COR-L47 (cell line): ENCODE measurements around the gene CRYBG1.
"Not testable (repeated sequence)": the region's sequence is repeated elsewhere in the genome, so short reads cannot be mapped to it uniquely, and the experiment has no call there.

Experiments used
- DNase-seq: peaks from one replicate; lab custom pipeline; 2025; lab: John Stamatoyannopoulos, UW

CRYBG1 gene

DNA sequence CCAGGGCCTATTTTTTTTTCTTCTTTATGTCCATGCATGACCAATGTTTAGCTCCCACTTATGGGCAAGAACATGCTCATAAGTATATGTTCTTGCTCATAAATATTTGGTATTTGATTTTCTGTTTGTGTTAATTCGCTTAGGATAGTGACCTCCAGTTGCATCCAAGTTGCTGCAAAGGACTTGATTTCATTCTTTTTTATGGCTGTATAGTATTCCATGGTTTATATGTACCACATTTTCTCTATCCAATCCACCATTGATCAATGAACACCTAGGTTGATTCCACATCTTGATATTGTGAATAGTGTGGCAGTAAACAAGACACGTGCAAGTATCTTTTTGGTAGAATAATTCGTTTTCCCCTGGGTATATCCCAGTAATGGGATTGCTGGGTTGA lies 190.6 kb downstream of the CRYBG1 start:
- DNase-seq: no peak

- no peak for DNase-seq
Measured at GRCh38 chr6:106553440-106553839, 192.9 kb downstream of the CRYBG1 start.

DNA sequence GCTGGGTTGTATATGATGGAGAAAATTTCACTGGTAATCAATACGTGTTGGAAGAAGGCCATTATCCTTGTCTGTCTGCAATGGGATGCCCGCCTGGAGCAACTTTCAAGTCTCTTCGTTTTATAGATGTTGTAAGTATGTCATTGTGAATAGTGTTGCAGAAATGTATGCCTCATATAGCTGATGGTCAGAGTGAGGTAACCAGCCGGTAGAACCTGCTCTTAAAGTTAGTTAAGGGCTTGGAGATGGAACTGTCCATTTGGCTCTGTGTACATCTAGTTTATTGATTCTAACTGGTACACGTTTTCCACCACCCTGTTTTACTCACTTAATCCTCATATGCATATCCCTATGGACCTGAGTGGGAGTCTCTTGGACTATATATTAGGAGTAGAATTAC lies 195.2 kb downstream of the CRYBG1 start:
- no peak for DNase-seq

DNA sequence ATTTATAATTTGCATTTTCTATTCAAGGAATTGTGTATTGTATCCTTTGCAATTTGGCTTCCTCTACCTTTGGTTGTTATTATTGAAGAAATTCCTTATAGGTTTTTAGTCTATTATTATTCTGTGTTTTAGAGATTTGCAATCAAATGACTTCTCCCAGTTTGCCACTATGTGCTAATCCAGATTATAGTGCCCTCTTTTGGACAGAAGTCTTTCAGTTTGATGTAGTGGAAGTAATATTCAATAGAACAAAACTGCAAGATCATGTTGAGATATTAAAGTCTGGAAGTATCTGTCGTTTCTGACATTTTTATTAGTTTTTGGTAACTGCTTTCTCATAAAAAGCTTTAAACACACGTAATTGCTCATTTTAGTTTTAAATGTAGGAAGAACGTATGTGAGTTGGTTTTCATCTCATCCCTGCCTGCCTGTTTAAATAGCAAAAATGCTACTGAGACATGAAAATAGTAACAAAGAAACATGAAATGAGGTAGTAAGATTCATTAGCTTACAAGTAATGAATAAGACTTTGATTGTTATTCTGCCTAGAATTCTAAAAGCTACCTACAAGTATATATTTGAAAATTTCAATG lies 195.9 kb downstream of the CRYBG1 start:
- no peak for DNase-seq

DNA sequence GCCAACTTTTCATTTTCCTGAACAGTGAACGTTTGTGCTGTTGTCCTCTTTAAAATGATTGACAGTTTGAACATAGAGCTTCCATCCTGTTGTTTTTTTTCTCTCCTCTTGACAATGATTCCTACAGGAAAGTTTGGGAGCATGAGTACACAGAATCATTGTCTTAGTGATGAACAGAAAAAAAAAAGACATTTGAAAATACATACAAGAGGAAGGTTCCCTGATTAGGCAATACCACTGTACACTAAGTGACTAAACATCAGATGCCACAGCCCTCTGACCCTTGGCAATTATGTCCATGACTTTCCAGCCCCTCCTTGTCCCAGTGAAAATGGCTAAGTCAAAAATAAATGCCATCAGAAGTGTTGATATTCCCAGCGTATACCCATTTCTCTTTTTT lies 197.3 kb downstream of the CRYBG1 start:
- DNase-seq: no peak

GRCh38 chr6:106558364-106558763 lies 197.8 kb downstream of the CRYBG1 start:
- DNase-seq: no peak

- DNase-seq: not testable (repeated sequence)
Measured at GRCh38 chr6:106559659-106560058, 199.1 kb downstream of the CRYBG1 start.

DNA sequence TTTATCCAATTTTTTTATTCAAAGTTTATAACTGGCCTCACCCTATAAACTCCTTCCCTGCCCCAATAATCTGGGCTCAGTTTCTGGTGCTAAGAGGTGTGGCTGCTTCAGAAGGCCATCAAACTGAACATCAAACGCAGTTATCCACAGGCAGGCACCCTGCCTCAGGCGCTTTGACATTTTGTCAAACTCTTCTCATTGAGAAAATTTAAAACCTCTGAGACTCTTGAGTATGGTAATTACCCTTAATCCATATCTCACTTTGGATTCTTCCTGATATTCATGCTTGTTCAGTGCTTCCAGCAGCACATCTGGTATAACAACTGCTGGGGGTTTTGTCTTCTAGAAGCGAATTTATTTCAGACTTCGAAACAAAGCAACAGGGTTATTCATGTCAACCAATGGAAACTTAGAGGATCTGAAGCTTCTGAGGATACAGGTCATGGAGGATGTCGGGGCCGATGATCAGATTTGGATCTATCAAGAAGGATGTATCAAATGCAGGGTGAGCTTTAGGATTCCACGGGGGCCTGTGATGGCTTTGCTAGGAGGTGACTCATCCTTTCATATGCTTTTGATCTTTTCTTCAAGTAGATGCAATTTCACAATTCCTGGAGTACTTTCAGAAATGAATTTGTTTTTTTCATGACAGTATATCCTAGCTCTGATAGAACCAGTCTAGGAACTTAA lies 200.6 kb downstream of the CRYBG1 start:
- DNase-seq: no peak

GRCh38 chr6:106561686-106562405 lies 201.3 kb downstream of the CRYBG1 start:
- no peak for DNase-seq

GRCh38 chr6:106563614-106564013 lies 203.1 kb downstream of the CRYBG1 start:
- DNase-seq: no peak

DNA sequence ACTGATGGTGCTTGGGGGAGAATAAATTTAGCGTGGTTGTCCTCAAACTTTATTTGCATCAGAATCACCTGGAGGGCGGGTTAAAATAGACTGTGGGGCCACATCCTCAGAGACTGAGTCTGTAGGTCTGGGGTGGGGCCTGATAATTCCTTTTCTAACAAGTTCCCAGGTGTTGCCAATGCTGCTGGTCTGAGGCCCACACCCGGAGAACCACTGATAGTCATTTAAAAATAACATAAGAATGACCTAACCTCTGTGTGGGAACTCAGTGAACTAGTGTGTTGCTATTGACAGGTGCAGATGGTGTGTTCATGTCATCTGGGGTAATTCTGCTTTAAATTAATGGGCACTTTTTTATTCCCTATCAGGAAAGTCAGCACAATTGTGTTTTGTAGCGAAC lies 204.0 kb downstream of the CRYBG1 start:
- no peak for DNase-seq

- DNase-seq: no peak
Measured at GRCh38 chr6:106568530-106568929, 208.0 kb downstream of the CRYBG1 start.

- no peak for DNase-seq
Measured at GRCh38 chr6:106569428-106569827, 208.9 kb downstream of the CRYBG1 start.

DNA sequence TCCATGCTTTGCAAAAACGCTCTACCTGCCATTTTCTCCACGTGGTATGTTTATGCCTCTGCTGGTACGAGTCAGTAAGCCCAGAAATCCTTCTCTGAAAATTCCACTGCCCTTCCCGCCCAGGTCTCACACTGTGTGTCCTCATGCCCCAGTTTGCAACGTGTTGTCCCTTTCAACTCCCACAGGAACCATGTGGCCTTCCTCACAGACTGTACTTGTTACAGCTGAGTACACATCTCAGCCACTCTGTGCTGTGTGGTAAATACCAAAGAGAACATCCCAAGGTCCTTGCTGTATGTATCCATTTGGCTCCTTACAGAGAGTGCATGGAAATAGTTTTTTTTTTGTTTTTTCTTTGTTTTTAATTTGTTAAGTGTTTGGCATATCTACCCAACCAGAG lies 211.9 kb downstream of the CRYBG1 start:
- DNase-seq: no peak

- DNase-seq: no peak
Measured at GRCh38 chr6:106572875-106573585, 212.5 kb downstream of the CRYBG1 start.

DNA sequence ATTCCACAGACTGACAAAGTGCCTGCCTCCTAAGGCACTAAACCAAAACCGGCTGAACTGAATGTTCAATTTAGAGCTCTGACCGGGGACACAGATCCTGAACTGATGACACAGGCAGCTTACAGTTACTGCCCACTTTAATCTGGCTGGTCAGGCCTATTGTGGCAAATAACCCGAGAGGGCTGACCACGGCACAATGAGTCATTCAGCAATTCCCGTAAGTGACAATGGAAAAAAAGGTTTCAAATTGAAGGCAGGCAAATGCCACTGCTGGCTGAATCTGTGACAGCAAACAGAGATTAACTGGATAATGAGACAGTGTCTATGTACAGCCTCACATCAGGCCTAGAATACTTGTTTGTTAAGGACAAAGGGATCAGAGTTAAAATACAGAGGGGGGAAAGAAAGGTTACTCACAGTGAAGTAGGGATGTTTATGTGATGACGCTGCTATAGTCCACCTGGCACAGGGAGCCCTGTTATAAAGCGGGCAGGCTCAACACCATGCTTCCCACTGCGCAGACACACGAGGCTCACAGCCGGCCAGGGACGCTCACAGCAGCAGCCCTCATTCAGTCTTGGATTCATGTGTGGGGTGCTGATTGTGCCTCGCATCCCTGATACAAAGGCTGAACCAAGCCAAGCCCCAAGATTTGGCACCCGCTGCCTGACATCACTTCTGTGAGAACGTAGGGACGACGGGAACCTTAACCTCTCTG lies 214.4 kb downstream of the CRYBG1 start:
- DNase-seq: no peak

DNA sequence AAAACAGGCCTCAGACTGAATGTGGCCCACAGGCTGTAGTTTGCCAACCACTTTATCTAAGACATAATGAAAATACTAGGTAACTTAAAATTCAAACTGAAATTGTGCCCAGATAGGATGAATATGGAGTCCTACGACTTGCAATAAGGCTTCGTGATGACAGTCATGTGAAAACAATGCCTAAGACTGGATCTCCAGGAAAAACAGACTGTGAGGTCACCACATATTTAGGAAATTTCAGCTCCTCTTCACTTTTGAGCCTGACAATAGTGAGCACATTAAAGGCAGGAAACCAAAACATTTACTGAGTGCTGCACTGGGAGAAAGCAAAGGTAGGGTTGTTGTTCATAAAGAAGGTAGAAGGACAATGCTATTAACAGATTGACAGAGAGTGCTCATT lies 218.8 kb downstream of the CRYBG1 start:
- no peak for DNase-seq

- no peak for DNase-seq
Measured at GRCh38 chr6:106581468-106581867, 221.0 kb downstream of the CRYBG1 start.

GRCh38 chr6:106586815-106587415 lies 226.4 kb downstream of the CRYBG1 start:
- DNase-seq: no peak

GRCh38 chr6:106588937-106589336 lies 228.4 kb downstream of the CRYBG1 start:
- not testable (repeated sequence) for DNase-seq

- DNase-seq: no peak
Measured at GRCh38 chr6:106591111-106591825, 230.8 kb downstream of the CRYBG1 start.
